Measurements from ENCODE around the gene EARS2. TPM values are rescaled to one million over a fixed set of nuclear protein-coding genes. Genes with fewer than 3 reads are reported as not detected.

Gene EARS2
- total RNA-seq, 2 experiments from 2014 or later: 16.3 to 16.4 TPM

Other genes starting within 250 kb of the EARS2 start
- 10 to 100 TPM; 20.0 to 21.5 TPM for gene COG7, start 104.2 kb downstream of the EARS2 start, total RNA-seq
- gene GGA2, start 46.9 kb downstream of the EARS2 start, total RNA-seq: 100 to 1,000 TPM; 111 to 118 TPM
- 10 to 100 TPM; 40.2 to 46.3 TPM for gene UBFD1, start 377 bp upstream of the EARS2 start, total RNA-seq
- 100 to 1,000 TPM; 100 to 105 TPM for gene NDUFAB1, start 39.0 kb upstream of the EARS2 start, total RNA-seq
- 10 to 100 TPM; 22.7 to 26.1 TPM for gene PALB2, start 84.0 kb upstream of the EARS2 start, total RNA-seq
- gene DCTN5, start 84.1 kb upstream of the EARS2 start, total RNA-seq: 10 to 100 TPM; 71.9 to 72.6 TPM
- gene PLK1, start 121.5 kb upstream of the EARS2 start, total RNA-seq: 100 to 1,000 TPM; 138 to 139 TPM
- gene ERN2, start 155.9 kb upstream of the EARS2 start, total RNA-seq: not detected
- gene CHP2, start 197.7 kb upstream of the EARS2 start, total RNA-seq: not detected